HG02678 (cell line): ENCODE measurements around the gene MPHOSPH9.
"Not testable (repeated sequence)": the region's sequence is repeated elsewhere in the genome, so short reads cannot be mapped to it uniquely, and the experiment has no call there.

Experiments
- ATAC-seq: cut with Tn5 transposase; IDR thresholded peaks from one replicate; pipeline ENCODE4 v1.9.1; 2021; ENCODE audit warnings: mild to moderate bottlenecking, moderate library complexity; ENCODE audit not compliant: unreplicated experiment

Gene MPHOSPH9

GRCh38 chr12:123258593-123258992, 25.7 kb upstream of the MPHOSPH9 start:
- ATAC-seq = no peak

DNA sequence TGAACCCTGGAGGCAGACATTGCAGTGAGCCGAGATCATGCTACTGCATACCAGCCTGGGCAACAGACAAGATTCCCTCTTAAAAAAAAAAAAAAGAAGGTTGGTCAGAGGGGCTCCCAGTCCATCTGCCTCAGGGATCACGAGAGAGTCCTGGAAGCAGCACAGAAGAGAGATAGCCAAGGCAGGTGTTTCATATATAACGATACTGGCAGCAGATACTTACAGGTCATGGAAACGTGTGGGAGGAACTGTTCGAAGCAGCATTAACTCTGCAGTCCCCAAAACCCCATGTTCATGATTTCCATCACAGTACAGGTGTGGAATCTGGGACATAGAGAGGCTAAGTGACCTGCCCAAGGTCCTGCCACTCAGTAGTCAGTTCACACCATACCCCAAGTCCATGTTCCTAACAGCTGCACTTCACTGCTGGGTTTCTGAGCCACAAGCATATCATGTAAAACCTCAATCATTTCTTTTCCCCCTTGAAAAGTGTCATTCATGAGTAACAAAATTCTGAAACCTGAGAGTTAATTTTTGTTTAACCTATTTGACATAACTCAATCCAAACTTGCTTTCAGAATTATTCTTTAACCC, 22.0 kb upstream of the MPHOSPH9 start:
- no peak for ATAC-seq

DNA sequence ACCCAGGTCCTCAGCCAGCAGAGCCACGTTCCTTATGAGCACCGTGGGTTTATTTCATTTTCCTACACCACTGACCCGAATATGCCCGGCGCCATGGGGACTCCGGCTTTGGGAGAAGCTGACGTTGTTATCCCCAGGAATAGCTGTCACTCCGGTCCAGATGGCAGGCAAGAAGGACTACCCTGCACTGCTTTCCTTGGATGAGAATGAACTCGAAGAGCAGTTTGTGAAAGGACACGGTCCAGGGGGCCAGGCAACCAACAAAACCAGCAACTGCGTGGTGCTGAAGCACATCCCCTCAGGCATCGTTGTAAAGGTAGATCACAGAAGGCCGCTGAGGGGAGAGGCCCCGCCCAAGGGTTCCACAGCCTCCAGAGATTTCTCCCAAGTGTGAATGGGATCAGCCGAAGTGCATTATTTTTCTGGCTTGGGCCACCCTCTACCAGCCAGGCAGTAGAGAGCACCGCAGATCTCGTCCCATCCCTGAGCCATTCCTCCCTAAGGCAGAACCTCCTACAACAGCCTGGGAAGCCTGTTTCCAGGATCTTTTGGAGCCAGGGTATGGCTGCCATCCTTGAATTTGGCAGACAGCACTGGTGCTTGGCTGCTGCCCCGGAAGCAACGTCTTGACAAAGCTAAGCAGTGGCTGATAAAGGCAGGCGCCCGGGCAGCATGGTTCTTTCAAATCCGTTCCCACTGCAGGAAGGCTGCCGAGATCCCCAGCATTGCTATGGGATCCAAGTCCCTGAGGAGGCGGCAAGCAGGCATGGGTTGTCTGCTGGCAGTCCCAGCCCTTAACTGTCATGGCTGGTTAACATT, 20.9 kb upstream of the MPHOSPH9 start:
- no peak for ATAC-seq

DNA sequence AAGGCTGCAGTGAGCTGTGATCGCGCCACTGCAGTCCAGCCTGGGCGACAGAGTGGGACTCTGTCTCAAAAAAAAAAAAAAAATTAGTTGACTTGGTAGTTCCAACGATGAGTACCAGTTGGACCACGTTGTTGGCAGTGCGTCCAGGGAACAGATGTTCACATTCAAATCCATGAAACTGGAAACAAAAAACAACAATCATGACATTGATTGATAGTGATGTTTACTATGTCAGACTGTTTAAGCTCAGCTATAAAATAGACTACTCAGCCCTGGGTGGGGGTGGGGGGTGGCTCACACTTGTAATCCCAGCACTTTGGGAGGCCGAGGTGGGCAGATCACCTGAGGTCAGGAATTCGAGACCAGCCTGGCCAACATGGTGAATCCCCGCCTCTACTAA, 19.4 kb upstream of the MPHOSPH9 start:
- not testable (repeated sequence) for ATAC-seq

DNA sequence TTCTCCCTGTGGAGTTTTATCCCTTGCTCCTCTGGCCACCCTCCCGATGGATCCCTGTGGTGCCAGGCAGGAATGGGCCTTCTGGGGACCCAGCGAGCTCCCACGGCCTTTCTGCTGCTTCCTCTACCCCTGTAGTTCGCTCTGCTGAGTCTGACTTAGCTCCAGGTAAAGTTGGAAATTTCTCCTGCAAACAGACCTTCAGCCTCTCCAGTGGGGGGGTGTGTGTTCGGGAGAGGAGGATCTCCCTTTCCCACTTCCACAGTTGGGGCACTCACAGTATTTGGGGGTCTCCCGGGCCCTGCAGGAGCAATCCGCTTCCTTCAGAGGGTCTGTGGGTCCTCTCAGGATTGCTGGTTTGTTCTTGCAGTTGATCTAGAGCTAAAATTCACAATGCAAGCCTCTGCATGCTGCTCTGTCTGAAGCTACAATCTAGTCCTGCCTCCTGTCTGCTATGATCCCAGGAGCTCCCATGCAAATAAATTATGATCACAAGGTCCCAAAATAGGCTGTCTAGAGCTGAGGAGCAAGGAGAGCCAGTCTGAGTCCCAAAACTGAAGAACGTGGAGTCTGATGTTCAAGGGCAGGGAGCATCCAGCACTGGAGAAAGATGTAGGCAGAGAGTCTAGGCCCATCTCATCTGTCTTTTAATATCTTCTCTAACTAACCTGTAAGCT, 18.6 kb upstream of the MPHOSPH9 start:
- no peak for ATAC-seq

DNA sequence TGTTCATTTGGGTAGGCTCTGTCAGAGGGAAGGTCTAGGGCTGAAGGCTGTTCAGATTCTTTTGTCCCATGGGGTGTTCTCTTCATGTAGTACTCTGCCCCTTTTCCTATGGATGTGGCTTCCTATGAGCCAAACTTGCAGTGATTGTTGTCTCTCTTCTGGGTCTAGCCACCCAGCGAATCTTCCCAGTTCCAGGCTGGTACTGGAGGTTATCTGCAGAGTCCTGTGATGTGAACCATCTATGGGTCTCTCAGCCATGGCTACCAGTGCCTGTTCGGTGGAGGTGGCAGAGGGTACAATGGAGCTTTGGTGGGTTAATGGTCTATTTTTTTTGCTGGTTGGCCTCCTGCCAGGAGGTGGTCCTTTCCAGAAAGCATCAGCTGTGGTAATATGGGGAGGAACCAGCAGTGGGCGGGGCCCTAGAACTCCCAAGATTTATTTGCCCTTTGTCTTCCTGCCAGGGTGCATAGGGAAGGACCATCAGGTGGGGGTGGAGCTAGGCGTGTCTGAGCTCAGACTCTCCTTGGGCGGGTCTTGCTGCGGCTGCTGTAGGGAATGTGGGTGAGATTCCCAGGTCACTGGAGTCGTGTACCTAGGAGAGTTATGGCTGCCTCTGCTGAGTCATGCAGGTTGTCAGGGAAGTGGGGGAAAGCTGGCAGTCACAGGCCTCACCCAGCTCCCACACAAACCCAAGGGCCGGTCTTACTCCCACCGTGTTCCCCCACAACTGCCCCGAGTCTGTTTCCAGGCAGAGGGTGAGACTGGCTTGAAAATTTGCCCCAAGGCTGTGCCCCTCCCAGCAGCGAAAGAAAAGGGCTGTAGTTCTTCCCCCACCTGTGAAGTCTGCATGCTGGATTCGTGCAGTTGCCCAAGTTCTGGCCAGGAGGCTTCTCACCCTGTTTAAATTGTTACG, 17.8 kb upstream of the MPHOSPH9 start:
- ATAC-seq = no peak

GRCh38 chr12:123248996-123249741, 16.2 kb upstream of the MPHOSPH9 start:
- not testable (repeated sequence) for ATAC-seq

DNA sequence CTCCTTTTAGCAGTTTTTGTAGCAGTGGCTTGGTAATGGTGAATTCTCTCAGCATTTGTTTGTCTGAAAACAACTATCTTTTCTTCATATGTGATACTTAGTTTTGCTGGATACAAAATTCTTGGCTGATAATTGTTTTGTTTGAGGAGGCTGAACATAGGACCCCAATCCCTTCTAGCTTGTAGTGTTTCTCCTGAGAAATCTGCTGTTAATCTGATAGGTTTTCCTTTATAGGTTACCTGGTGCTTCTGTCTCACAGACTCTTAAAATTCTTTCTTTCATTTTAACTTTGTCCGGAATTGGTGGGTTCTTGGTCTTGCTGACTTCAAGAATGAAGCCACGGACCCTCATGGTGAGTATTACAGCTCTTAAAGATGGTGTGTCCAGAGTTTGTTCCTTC, 15.2 kb upstream of the MPHOSPH9 start:
- ATAC-seq = not testable (repeated sequence)

DNA sequence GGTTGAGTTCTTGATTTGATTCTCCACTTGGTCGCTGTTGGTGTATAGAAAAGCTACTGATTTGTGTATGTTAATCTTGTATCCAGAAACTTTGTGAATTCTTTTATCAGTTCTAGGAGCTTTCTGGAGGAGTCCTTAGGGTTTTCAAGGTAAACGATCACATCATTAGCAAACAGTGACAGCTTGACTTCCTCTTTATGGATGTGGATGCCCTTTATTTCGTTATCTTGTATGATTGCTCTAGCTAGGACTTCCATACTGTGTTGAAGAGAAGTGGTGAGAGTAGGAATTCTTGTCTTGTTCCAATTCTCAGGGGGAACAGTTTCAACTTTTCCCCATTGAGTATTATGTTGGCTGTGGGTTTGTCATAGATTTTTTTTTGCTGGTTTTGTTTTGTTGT, 12.7 kb upstream of the MPHOSPH9 start:
- no peak for ATAC-seq

- no peak for ATAC-seq
These were observed 10.8 kb upstream of the MPHOSPH9 start for GRCh38 chr12:123243671-123244262.

GRCh38 chr12:123242116-123242904, 9.4 kb upstream of the MPHOSPH9 start:
- no peak for ATAC-seq

DNA sequence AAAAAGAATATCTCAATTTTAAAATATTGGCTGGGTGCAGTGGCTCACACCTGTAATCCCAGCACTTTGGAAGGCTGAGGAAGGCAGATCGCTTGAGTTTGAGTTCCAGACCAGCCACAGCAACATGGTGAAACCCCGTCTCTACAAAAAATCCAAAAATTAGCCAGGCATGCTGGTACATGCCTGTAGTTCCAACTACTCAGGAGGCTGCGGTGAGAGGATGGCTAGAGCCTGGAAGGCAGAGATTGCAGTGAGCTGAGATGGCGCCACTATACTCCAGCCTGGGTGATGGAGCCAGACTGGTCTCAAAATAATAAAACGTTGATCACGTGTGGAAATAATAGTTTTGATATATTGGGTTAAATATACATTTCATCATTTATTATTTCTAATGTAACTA, 6.0 kb upstream of the MPHOSPH9 start:
- no peak for ATAC-seq

DNA sequence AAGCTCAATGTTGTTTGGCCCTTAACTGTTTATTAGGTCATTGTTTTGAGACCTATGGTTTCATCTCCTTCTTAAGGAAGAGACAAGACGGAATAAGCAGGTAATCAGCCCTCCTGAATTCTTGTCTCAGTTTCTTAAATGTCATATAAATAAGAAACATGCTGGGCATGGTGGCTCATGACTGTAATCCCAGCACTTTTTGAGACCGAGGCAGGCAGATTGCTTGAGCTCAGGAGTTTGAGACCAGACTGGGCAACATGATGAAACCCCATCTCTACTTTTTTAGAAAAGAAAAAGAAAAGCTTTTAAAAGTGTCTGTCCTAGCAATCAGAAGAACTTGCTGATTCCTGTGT, 5.4 kb upstream of the MPHOSPH9 start:
- ATAC-seq = no peak

- ATAC-seq = no peak
These were observed 4.8 kb upstream of the MPHOSPH9 start for GRCh38 chr12:123237646-123238329.

- ATAC-seq = peak; percentile 7
These were observed 766 bp upstream of the MPHOSPH9 start for GRCh38 chr12:123233505-123234308.

DNA sequence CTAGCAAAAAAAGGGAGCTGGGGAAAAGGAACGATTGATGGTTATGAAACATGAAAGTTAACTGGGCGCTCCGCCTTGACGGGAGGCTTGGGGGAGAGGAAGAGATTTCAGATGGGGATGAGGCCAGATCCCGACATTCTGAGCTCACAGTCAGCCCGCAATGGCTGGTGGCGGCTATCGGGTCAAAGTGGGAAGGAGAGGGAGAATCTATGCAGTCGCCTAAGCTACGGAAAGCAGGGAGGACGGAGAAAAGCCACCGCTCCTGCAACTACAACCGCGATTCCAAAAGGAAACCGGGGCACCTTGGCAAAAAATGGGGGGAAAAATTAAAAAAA, 502 bp downstream of the MPHOSPH9 start:
- no peak for ATAC-seq

- ATAC-seq = no peak
These were observed 1.0 kb downstream of the MPHOSPH9 start for GRCh38 chr12:123231931-123232330.

DNA sequence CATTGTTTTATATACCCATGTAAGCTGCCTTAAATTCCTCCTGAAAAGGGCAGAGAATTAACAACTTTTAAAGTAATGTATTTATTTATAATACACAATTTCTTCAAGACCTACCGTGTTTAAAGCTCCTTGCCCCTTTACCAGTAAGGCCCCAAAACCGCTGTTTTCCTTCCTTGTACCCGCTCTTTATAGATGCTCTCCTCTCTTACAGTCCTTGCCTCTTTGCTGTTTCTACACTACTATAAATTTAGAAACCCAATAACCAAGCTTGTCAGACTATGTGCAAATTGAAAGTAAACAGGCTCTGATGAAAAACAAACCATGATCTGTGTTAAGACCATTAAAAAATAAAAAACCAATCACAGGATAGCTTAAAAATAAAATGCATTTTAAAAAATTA, 3.9 kb downstream of the MPHOSPH9 start:
- no peak for ATAC-seq
